DND-41 (cell line): Measurements from ENCODE around the gene TAF5L.

Experiments
- EZH2 ChIP-seq: IDR thresholded peaks from 3 replicates; pipeline ENCODE4 v1.6.1; 2012; ENCODE audit warnings: borderline replicate concordance, low read depth, mild to moderate bottlenecking, moderate library complexity, low read length, inconsistent platforms; ENCODE audit not compliant: severe bottlenecking
- TF ChIP-seq, protein P1 (sequence below): IDR thresholded peaks from 2 replicates; pipeline ENCODE4 v1.5.1; 2012; ENCODE audit warnings: borderline replicate concordance, low read length, moderate library complexity, mild to moderate bottlenecking; ENCODE audit not compliant: poor library complexity, severe bottlenecking; ENCODE audit errors: extremely low read depth

DNA sequence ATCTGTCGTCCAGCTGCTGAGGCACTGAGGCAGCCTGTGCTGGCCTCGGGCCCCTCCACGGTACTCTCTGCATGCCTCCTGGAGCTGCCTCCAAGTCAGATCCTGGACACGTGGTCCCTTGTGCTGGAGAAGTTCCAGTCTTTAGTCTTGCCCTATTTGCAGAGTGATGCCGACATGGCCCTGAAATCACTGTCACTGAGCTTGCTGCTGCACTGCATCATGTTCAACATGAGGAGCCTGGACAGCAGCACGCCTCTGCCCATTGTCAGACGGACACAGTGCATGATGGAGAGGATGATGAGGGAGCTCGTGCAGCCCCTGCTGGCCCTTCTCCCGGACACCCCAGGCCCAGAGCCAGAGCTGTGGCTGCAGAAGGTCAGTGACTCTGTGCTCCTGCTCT lies 10.1 kb upstream of the TAF5L start:
- TF ChIP-seq, protein P1, sequence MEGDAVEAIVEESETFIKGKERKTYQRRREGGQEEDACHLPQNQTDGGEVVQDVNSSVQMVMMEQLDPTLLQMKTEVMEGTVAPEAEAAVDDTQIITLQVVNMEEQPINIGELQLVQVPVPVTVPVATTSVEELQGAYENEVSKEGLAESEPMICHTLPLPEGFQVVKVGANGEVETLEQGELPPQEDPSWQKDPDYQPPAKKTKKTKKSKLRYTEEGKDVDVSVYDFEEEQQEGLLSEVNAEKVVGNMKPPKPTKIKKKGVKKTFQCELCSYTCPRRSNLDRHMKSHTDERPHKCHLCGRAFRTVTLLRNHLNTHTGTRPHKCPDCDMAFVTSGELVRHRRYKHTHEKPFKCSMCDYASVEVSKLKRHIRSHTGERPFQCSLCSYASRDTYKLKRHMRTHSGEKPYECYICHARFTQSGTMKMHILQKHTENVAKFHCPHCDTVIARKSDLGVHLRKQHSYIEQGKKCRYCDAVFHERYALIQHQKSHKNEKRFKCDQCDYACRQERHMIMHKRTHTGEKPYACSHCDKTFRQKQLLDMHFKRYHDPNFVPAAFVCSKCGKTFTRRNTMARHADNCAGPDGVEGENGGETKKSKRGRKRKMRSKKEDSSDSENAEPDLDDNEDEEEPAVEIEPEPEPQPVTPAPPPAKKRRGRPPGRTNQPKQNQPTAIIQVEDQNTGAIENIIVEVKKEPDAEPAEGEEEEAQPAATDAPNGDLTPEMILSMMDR: no peak
- no peak for TF ChIP-seq EZH2
